ENCODE results near the gene MRGPRF.

Gene MRGPRF, protein sequence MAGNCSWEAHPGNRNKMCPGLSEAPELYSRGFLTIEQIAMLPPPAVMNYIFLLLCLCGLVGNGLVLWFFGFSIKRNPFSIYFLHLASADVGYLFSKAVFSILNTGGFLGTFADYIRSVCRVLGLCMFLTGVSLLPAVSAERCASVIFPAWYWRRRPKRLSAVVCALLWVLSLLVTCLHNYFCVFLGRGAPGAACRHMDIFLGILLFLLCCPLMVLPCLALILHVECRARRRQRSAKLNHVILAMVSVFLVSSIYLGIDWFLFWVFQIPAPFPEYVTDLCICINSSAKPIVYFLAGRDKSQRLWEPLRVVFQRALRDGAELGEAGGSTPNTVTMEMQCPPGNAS

DNA sequence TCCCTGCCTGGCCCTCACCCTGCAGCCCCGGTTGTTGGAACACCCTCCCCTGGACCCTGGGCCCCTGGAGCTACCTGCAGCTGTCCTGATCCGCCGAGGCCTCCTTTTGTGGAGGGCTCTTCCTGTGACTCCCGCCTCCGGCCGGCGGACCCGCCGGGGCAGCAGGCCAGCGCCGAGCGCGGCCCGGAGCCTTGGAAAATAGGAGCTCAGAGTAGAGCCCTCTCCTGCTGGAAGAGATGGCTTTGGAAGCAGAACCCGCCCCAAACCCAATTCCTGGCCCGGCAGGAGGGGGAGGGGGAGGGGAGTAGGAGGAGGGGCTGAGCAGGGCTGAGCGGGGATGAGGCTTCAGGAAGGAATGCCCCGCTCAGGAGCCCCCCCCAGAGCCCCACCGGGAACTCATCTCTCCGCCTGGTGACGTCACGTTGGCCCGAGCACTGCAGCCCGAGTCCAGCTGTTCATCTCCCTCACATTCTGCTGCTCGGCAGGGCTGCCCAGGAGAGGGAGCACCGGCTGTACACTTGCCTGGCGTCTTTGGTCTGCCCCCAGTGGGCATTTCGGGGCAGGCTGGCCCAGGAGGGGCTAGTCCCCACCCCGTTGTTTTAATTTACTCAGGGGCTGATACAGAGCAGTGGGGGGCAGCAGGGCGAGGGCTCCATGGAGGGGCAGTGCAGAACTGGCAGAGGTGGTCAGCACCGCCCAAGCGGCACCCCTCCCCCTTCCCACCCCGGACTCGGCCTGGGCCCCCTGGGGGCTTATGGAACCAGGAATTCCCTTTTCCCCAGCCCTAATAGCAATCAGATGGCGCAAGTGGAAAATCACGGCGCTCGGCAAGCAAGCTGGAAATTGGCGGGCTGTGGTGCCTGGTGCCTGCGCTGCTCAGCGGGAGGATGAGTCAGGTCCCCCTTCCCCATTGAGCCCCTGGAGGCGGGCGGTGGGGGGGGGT is at the start of gene MRGPRF:
MRGPRF (minus strand) TSS at position 238 of the 943 bp plus-strand sequence. CDS start 3,345 bp downstream, outside the sequence.
- no peak for DNase-seq

DNA sequence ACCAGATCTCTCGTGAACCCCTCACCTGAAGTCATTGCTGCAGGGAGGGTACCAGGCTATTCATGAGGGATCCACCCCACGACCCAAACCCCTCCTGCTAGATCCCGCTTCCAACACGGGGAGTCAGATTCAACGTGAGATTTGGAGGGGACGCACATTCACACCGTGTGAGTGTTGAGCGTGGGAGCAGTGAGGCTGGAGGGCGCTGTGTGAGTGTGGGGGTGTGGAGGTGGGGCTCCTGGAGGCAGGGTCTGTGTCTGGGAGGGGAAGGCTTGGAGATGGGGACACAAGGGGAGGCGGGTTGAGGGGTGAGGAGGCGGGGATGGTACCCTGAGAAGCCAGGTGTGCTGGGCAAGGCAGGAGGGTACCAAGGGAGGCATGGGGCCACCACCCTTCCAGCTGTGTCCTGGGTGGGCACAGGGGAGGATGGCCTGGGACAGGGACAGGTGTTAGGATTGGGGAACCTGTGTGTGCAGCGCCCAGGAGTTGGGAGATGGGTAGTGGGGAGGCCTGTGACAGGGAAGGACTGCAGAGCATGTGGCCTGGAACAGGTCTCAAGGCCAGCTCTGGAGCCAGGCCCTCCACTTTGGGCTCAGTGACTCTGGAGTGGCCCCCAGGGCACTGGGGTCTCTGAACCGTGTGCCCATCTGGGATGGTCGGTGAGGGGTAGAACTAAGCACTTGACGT is 49.3 kb upstream of the MRGPRF start:
- no peak for DNase-seq

DNA sequence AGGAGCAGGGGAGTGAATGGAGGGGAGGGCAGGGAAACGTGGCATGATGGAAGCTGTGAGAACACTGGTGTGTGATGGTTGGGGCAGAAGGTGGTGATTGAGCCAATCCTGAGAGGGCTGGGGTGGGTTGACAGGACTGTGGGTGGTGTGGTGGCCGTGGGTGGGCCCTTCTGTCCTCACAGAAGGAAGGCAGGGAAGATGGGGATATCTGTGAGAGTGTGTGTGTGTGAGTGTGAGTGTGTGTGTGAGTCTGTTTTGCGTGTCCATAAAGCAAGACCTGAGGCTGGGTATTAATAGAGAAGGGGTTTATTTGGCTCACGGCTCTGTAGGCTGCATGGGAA is 48.6 kb upstream of the MRGPRF start:
- no peak for DNase-seq

DNA sequence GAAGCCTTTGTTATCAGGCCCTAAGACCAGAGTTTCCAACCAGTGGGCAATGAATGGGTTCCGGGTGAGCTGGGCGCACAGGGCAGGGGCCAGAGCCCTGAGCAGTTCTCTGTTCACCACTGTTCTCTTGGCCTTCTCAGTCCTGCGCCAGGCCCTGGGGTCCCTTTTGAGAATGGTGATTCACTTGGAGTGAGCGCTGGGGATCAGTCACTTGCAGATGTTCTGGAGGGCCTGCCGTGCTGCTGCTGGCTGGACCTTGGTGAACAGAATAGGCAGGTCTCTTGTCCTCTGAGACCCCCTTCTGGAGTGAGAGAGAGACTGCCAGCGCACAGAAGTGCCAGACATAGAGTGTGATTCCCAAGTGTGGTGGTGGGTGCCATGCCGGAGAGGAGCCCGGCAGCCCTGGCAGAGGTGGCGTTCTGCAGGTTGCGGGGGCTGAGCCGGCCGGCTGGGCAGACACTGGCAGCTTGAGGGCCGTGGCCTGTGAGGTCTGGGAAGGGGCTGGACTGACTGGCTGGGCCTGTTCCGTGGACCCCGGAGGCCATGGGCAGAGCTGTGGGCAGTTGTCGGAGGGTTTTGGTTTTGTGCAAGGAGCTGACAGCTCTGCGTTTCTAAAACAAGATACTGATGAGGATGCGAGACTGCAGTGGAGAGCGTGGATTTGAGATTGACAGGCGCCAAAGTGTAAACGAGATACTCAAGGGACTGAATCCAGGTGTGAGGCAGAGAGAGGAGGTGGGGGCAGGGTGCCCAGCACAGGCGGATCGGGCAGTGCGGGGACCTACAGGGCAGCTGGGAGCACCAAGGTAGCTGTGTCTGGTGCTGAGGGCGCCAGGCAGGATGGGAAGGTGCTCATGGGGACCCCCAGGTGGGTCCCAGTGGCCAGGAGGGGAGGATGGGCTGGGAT is 48.0 kb upstream of the MRGPRF start:
- DNase-seq: no peak

DNA sequence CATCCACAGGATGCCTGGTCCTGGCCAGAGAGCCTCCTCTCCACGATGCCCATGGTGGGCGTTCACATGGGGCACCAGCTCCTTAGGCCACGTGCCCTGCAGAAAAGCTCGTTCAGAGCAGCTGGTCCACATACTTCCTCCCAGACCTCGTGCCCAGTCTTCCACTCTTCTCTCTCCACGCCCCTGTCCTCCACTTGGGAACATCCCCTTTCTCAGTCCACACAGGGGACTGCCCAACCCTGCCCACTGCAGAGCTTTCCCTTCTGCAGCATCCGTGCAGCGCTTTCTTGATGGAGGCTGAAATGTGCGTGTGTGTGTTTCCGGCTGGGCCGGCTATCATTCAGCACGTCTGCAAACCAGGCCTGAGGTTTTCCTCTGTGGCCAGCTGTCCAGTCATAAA is 46.9 kb upstream of the MRGPRF start:
- no peak for DNase-seq

DNA sequence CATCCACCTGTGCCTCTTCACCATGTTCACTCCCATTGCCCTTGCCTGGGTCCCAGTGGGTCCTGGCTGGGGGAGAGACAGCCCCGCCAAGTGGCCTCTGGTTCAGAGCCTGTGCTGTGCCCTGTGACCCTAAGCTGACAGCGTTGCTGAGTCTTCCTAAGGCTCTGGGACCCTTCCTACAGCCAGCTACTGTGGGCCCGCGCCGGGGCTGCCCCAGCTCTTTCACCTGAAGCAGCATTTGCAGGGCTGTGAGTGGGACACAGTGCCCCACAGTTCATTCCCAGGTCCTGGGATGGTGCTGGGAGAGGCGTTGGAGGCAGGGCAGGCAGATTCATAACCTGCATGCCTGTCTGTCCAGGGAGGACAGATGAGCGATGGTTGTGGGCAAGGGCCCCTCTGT is 46.4 kb upstream of the MRGPRF start:
- no peak for DNase-seq

DNA sequence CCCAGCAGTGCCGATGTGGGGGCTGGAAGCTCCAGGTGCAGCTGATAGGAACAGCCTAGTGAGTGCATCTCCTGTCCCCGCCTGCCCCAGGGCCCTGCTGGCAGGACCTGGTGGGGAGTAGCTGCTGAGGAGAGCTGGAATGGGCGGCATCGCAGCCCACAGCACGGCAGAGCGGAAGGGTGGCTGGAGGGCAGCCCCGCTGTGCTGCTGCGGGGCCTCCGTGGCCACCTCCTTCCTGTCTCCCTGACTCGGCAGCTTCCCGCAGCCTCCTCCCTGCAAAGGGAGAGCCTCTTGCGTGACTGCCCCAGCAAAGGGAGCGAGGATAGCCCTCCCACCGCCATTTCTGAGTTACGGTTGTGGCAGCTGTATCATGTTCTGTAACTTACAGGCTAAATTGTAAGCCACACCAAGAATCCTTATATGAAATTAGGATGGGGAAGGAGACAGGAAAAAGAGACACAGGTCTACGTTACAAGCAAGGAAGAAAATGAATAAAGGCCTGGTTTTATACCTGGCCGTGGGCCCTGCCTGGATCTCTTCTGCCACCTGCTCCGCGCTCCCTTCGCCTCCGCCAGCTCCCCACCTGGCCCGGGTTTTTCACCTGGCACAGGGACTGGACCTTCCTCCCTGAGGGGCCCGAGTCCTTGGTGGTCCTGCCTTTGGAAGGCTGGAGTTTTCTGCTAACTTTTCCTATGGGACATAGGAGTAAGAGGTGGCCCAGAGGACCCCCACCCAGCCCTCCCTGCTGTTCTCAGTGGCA is 45.6 kb upstream of the MRGPRF start:
- no peak for DNase-seq

DNA sequence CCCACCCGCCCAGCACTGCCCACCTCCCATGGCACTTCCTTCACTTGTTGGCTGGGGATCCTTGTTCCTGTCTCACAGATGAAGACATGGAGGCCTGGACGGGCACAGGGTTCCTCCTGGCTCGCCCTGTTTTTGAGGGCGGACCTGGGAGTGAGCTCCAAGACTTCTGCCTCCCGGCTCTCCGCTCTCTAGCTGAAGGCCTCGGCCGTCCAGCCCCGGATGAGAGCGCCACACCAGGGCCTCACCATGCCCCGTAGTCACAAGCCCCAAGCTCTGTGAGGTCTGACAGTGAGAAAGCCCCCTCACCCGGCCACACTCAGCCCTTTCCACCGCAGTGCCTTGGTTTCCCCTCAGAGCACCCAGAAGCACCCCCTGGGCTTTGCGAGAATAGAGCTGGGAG is 44.8 kb upstream of the MRGPRF start:
- no peak for DNase-seq

DNA sequence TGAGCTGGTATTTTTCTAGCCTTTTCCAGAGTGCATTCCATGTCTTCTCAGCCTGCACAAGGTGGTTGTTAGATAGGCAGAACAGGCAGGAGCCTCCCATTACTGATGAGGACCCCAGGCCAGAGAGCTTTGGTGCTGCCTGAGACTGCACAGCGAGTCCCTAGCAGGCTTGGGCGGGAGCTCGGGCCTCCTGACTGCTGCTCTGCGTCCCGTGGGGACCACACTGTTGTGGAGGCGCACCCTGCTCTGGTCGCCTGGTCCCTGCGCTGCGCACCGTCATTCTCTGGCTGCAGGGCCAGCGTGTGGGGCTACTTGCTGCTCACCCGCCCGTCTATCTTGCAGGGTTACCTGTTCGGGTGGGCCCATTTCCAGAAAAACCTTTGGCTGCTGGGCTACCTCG is 44.2 kb upstream of the MRGPRF start:
- no peak for DNase-seq

DNA sequence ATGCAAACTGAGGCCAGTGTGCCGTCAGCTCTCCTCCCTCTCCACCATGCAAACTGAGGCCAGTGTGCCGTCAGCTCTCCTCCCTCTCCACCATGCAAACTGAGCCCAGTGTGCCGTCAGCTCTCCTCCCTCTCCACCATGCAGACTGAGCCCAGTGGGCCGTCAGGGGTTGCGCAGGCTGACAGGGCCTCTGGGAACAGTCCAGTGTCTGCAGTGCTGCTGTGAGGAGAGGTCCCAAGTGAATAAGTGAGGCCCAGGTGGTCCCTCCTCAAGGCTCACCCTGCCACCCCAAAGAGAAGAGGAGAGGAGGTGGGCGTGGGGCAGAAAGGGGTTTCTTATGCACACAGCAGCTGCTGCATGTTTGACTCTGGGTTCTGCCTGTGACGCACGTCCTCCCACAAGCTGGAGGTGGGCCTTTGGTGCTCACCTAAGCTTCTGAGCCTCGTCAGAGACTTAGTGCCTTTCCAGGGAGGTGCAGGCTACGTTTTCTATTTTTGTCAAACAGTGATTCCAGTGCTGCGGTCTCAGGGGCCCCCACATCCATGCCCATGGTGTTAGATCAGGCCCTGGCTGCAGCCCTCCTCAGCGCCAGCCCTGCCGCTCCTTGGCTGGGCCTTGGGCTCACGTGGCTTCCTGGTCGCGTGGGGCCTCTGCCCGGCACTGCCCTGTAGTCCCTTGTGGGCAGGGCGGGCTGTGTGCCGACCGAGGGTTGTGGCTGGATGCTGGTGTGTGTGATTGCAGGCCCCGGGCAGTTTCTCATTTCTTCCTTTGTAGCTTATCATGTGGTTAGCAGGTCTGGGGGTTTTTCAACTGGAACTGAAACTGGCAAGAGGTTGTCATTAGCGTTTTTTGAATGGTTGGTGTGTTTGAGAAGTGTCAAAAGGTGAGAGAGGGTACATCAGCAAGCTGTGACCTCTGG is 42.8 kb upstream of the MRGPRF start:
- DNase-seq: peak; percentile 51 to 72

DNA sequence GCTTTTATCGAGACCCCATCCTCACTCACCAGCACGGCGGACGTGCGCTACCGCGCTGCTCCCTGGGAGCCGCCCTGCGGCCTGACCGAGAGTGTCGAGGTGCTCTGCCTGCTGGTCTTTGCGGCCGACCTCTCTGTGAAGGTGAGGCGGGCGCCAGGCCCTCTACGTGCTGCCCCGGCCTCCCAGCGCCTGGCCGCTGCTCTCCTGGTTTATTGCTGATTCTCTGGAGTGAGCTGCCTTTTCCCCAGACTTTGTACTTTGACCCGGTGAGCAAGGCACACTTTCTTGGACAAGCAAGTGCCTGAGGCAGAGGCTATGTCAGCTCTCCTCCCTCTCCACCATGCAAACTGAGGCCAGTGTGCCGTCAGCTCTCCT is 42.2 kb upstream of the MRGPRF start:
- no peak for DNase-seq

DNA sequence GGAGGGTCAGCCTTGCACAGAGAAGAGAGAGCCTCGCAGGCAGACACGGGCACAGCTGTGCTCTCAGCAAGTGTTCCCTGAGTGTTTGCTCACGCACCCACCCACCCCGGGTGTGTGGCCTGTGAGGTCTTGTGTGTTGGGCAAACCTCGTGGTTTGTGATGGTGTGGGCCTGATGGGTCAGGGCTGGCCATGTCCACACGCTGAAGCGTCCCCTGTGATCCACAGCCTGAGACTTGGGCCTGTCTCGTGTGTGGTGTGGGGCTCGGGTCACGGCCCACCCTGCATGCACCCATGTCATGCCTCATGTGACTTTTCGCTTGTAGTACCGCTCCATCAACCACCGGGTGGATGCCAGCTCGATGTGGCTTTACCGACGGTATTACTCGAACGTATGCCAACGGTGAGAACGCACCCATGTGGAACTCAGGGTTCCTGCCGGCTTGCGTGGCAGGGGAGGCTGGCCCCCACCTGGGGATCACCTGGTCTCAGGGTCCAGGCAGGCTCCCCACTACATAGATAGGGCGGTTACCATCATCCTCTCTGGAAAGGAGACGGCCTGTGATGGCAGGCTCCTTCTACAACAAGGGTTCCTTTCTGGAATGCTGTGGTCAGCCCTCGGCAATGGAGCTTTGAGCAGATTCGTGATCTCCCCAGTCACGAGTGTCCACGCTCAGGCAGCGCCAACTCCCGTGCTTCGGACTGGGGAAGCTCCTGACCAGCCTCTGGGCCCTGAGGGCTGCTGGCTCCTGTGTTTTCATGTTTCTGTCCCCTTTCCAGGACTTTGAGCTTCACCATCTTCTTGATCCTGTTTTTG is 41.6 kb upstream of the MRGPRF start:
- DNase-seq: no peak

DNA sequence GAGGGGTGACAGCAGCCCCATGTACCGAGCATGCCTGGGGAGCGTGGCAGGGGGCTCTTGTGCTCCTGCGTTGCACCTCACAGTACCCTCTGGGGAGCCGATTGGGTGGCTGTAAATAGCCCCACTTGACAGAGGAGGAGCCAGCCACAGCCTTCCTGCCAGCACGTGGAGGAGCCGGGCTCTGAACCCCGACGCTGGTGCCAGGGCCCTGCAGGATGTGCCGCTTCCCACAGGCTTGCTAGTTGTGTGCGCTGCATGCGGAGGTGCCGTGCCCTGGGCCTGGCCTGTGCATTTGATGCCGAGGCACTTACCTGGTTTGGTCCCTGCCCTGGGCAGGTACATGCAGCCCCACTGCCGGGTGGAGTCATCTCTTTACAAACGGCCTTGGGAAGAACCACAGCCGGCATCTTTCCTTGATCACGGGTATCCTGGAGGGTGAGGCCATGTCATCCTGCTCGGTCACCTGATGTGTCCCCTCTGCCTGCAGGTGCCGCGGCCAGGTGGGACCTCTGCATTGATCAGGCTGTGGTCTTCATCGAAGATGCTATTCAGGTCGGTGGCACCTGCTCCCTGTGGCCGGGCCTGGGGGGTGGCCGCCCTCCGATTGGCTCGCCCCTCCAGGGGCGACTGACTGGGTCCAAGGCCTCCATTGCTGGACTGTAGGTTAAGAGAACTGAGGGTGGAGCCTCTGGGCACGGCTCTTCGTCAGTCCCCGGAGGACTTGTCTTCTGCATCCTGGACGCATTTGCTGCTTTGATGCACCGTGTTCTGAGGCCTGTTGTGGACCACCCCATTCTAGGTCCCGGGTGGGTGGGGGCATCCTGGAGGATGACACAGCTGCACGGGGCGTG is 40.7 kb upstream of the MRGPRF start:
- no peak for DNase-seq

DNA sequence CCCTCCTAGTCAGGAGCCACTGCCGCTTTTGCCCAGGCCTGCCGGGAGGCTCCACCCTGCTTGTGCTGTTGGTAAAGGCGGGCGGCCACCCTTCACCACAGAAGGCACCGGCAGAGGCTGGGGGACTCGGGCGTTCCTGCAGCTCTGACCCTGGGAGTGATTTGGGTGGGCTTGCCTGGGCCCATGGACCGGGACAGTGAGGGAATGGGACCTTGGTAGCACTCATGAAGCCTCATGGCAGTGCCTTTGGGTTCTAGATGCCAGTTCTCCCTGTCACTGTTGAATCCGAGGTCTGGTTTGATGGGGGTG is 40.1 kb upstream of the MRGPRF start:
- DNase-seq: no peak

DNA sequence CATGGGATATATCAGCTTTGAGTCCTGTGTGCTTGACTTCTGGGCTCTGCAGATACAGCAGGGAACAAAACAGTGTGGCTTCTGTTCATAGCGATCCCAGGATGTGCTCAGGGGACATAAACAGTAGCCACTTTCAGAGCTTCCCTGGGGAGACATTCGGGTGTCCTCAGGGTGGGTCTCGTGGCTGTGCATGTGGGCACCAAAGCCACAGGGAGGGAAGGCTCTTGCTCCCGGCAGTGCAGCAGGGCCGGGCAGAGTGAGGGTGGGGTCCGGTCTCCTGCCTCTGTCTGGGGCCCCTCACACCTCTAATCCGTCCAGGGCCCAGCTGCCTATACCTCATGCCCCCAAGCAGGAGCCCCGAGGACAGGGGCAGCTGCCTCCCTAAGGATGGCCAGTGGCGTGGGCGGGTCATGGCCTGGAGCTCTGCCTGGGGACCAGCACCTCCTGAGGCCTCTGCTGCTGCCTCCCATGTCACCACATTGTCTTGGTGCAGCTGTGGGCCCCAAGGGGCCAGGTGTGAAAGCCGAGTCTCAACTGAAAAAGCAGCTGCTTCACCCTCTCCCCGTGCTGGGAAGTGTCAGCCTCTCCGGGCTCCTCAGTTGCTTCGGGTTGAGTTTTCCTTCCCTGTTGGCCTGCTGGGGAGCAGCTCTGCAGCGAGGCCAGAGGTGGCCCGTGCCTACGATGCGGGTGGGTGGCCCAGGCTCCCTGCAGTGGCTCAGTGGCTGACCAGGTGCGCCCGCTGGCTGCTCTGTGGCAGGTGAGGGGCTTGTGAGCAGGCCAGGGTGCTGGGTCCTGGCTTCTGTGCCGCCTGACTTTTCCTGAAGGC is 39.5 kb upstream of the MRGPRF start:
- DNase-seq: no peak

DNA sequence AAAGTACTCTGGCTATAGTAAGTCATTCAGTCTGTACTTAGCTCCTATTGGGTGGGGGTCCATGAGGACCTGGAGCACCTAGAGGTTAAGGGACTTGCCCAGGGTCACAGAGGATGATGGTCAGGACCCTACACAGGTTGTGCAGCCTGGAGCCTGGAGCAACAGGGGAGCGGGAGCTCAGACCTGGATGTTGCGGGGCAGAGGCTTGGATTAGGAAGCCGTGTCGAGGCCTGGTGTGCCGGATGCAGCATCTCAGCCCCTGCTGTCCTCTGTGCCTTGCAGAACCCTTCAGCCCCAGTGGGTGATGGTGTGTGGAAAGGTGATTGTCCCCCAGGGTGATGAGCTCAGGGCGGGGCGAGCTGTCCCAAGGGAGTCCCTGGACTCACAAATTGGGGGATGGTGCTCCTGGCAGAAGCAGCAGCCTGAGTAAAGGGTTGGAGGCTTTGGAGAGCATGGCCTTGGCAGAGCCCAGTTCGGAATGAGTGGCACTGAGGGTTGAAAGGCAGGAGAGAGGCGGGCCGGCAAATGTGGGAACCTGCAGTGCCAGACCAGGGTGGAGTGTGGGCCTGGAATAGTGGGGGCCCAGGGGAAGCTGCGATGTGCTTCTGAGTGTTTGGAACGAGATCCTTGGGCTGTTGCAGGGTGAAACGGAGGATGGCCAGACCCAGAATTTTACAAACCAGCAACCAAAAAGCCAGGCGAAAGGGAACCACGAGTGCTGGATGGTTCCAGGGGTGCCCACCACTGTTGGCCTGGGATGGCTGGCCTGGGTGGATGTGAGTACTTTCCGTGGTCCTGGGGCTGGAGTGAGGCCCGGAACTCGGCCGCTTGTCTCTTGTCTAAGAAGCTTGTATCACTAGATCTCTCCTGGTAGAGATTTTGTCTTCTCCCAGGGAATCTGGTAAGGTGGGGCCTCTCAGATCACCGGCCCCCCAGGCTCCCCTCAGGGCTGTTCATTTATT is 38.6 kb upstream of the MRGPRF start:
- DNase-seq: no peak
